Adrenal gland (tissue), 12 donors: ENCODE results near the gene RNF5. TPM values are rescaled to one million over a fixed set of nuclear protein-coding genes. Genes with fewer than 3 reads are reported as not detected.

Experiments used
- DNase-seq, 7 donors: peaks; one replicate each; pipeline ENCODE4 v3.0.0-alpha.2; 2019 to 2020
- H3K27ac ChIP-seq, 5 donors: fragments of 200-600 bp; sonication (generic) in 4 of 5; 1 replicate in 3 of 5; 2 replicates in 2 of 5; pipeline versions ENCODE4 v1.5.1 to v1.8.0; 2016 to 2020; ENCODE audit warnings: mild to moderate bottlenecking in 1 of 5
- H3K27me3 ChIP-seq: fragments of 200-600 bp; 2 replicates; pipeline ENCODE4 v1.8.0; 2021
- H3K36me3 ChIP-seq, 2 donors: fragments of 200-600 bp; replicated peaks in 1 of 2; 1 replicate in 1 of 2; 2 replicates in 1 of 2; pipeline versions ENCODE4 v1.5.1 to v1.8.0; 2018 to 2022
- H3K4me1 ChIP-seq, 2 donors: fragments of 200-600 bp; replicated peaks in 1 of 2; 1 replicate in 1 of 2; 2 replicates in 1 of 2; pipeline versions ENCODE4 v1.5.1 to v1.8.0; 2018 to 2021
- H3K4me3 ChIP-seq, 4 donors: fragments of 200-600 bp; sonication (generic) in 3 of 4; one replicate each; pipeline ENCODE4 v1.5.1; 2016 to 2018
- H3K9me3 ChIP-seq, 3 donors: fragments of 200-600 bp; sonication (generic) in 1 of 3; replicated peaks in 1 of 3; 1 replicate in 2 of 3; 2 replicates in 1 of 3; pipeline versions ENCODE4 v1.5.1 to v1.8.0; 2016 to 2021
- CTCF ChIP-seq, 6 experiments: fragments of 450-650 bp in 4 of 6; fragments of 200-600 bp in 2 of 6; sonication (generic) in 1 of 6; IDR thresholded peaks; 1 replicate in 5 of 6; 2 replicates in 1 of 6; pipeline versions ENCODE4 v1.5.1 to v1.8.0; 2016 to 2021; ENCODE audit warnings: antibody characterized with exemption in 6 of 6, mild to moderate bottlenecking in 2 of 6, moderate library complexity in 1 of 6
- POLR2A ChIP-seq, 2 donors: fragments of 450-650 bp; IDR thresholded peaks; one replicate each; pipeline ENCODE4 v1.6.1; 2017; ENCODE audit warnings: antibody characterized with exemption in 2 of 2, mild to moderate bottlenecking in 2 of 2, moderate library complexity in 1 of 2
- WGBS, 4 donors: extraction: QIAGEN DNeasy Blood & Tissue Kit in 2 of 4; methylation state at CpG; one replicate each; pipeline versions ENCODE4 v1.1.5 to v1.1.7; 2013 to 2017; 5-methylcytosine and 5-hydroxymethylcytosine counted together
- intact Hi-C, 2 donors: fragments of 100-400 bp; cut with DNase I; formaldehyde crosslinking; loops; one replicate each; pipeline versions ENCODE4 v1.14.1 to v1.15.0; 2022 to 2023
- polyA plus RNA-seq, 3 donors: library from polyadenylated mRNA; stranded (reverse); fragments of 200-250 nt in 2 of 3; fragments of 350-450 nt in 1 of 3; fragmentation: Illumina TruSeq in 1 of 3; extraction: RNeasy Lipid Tissue Mini Kit (QIAGEN cat#74804) in 1 of 3; gene quantifications; one replicate each; pipeline ENCODE4 v1.2.3, GENCODE V29; 2013 to 2014
- total RNA-seq, 9 donors: library from RNA; depleted of rRNA in 4 of 9; stranded (reverse); fragments of >200 nt in 4 of 9; fragments of 120-200 nt in 1 of 9; fragmentation: NEBNext Ultra II Directional in 1 of 9; extraction: Animal tissue kit (Norgen Biotek cat#: 25700) in 1 of 9; gene quantifications; one replicate each; pipeline versions ENCODE4 v1.1.0 to v1.2.4, GENCODE V29; 2013 to 2023
- donor health status: healthy with polysubstance abuse.
- donor health status: Bipolar disorder and iron deficiency.
- donor health status: DM: yes; HTN: yes; CAD: no.
- donor health status: DM: no; HTN: no; CAD: no.
- donor health status: DM: no; HTN: no; CAD: no.
- donor health status: DM: yes; HTN: yes; CAD: no.

RNF5 gene
- total and polyA plus RNA-seq, 12 donors, result 47.2 to 146 (median 110) TPM

- H3K27me3 ChIP-seq, result no peaks in the 10 kb centered on the region
- H3K9me3 ChIP-seq, result no peaks in the 10 kb centered on the region
- no peaks in the 10 kb centered on the region for H3K36me3 ChIP-seq
- DNase-seq, result no peak
- peaks cover 0 to 4% of the 10 kb centered on the region in 2 donors for H3K4me1 ChIP-seq
- H3K27ac ChIP-seq, result no peak overlapping the region
- intact Hi-C loops, result loop anchor here in 1 of 2 donors (10.0 kb wide), 1 partner anchor 1027 kb away; the partner anchor contains the start of gene POU5F1
- TF ChIP-seq POLR2A (IDR thresholded peaks at IDR 0.05), result no peak
- TF ChIP-seq CTCF (IDR thresholded peaks at IDR 0.05), result no peak
- 78 to 85% (median 82%) methylated on average over 5 to 9 of the region's 9 CpGs for WGBS, 4 donors
- no peak overlapping the region for H3K4me3 ChIP-seq
Observed at GRCh38 chr6:32202186-32202585, 24.0 kb downstream of the RNF5 start.

GRCh38 chr6:32203426-32204267, 25.4 kb downstream of the RNF5 start:
- intact Hi-C loops, result loop anchor here in 1 of 2 donors (10.0 kb wide), 1 partner anchor 1029 kb away; the partner anchor contains the start of gene POU5F1
- no peak for DNase-seq
- Histone ChIP-seq H3K4me3 (no peak overlapping the region), H3K4me1 (no peaks in the 10 kb centered on the region), H3K9me3 (no peaks in the 10 kb centered on the region), H3K36me3 (no peaks in the 10 kb centered on the region), H3K27me3 (no peaks in the 10 kb centered on the region), H3K27ac (peak overlapping the region in 1 of 5 donors; percentile 22)
- TF ChIP-seq CTCF (IDR thresholded peaks at IDR 0.05), result no peak
- TF ChIP-seq POLR2A (IDR thresholded peaks at IDR 0.05), result no peak
- WGBS, 4 donors, result 54 to 75% (median 71%) methylated on average over 7 to 9 of the region's 9 CpGs

GRCh38 chr6:32204268-32204715, 26.1 kb downstream of the RNF5 start:
- H3K36me3 ChIP-seq, result no peaks in the 10 kb centered on the region
- no peaks in the 10 kb centered on the region for H3K9me3 ChIP-seq
- TF ChIP-seq CTCF (IDR thresholded peaks at IDR 0.05) (no peak), POLR2A (IDR thresholded peaks at IDR 0.05) (no peak)
- H3K27ac ChIP-seq, result no peak overlapping the region
- H3K4me3 ChIP-seq, result no peak overlapping the region
- H3K27me3 ChIP-seq, result no peaks in the 10 kb centered on the region
- no peaks in the 10 kb centered on the region for H3K4me1 ChIP-seq
- 70 to 89% (median 88%) methylated on average over 1 to 3 of the region's 3 CpGs for WGBS, 4 donors
- DNase-seq, result no peak
- intact Hi-C loops, result loop anchor here in 1 of 2 donors (10.0 kb wide), 1 partner anchor 1029 kb away; the partner anchor contains the start of gene POU5F1

- Histone ChIP-seq H3K27ac (no peak overlapping the region), H3K4me3 (no peak overlapping the region), H3K36me3 (no peaks in the 10 kb centered on the region), H3K4me1 (no peaks in the 10 kb centered on the region), H3K27me3 (no peaks in the 10 kb centered on the region), H3K9me3 (no peaks in the 10 kb centered on the region)
- TF ChIP-seq POLR2A (IDR thresholded peaks at IDR 0.05) (no peak), CTCF (IDR thresholded peaks at IDR 0.05) (no peak)
- WGBS, 4 donors, result 59 to 70% (median 64%) methylated on average over 1 of the region's 1 CpG
- DNase-seq, result no peak
- intact Hi-C loops, result loop anchor here in 1 of 2 donors (10.0 kb wide), 1 partner anchor 1034 kb away; the partner anchor contains the start of gene POU5F1
Observed at GRCh38 chr6:32208996-32209395, 30.8 kb downstream of the RNF5 start.
